ENCODE measurements around the gene SNRNP25.
"Not testable (repeated sequence)": the region's sequence is repeated elsewhere in the genome, so short reads cannot be mapped to it uniquely, and the experiment has no call there.

SNRNP25 gene

GRCh38 chr16:53346-54236, at the start of gene SNRNP25, which contains the start of gene POLR3K:
TSS of gene SNRNP25 (plus strand) at chr16:53828. CDS start at chr16:54017, 189 bp downstream.
TSS of gene POLR3K (minus strand) at chr16:53608. CDS start at chr16:53586, 22 bp downstream.
- DNase-seq (ENCODE audit: low read depth in 1 of 2, low spot score in 1 of 2): peak; percentile 95 to 96

- DNase-seq (ENCODE audit: low read depth in 1 of 2, low spot score in 1 of 2): no peak
These were observed 43.5 kb upstream of the SNRNP25 start for GRCh38 chr16:9903-10665.

- peak; percentile 74 to 77 for DNase-seq (ENCODE audit: low read depth in 1 of 2, low spot score in 1 of 2)
These were observed 42.9 kb upstream of the SNRNP25 start for GRCh38 chr16:10772-11171.

DNA sequence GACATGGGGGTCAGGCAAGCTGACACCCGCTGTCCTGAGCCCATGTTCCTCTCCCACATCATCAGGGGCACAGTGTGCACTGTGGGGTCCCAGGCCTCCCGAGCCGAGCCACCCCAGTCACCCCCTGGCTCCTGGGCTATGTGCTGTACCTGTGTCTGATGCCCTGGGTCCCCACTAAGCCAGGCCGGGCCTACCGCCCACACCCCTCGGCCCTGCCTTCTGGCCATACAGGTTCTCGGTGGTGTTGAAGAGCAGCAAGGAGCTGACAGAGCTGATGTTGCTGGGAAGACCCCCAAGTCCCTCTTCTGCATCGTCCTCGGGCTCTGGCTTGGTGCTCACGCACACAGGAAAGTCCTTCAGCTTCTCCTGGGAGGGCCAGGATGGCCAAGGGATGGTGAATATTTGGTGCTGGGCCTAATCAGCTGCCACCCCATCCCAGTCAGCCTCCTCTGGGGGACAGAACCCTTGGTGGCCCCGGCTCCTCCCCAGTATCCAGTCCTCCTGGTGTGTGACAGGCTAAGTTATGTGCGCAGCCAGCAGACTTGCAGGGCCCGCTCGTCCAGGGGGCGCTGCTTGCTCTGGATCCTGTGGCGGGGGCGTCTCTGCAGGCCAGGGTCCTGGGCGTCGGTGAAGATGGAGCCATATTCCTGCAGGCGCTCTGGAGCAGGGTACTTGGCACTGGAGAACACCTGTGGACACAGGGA, 36.4 kb upstream of the SNRNP25 start:
- not testable (repeated sequence) for DNase-seq (ENCODE audit: low read depth in 1 of 2, low spot score in 1 of 2)

DNA sequence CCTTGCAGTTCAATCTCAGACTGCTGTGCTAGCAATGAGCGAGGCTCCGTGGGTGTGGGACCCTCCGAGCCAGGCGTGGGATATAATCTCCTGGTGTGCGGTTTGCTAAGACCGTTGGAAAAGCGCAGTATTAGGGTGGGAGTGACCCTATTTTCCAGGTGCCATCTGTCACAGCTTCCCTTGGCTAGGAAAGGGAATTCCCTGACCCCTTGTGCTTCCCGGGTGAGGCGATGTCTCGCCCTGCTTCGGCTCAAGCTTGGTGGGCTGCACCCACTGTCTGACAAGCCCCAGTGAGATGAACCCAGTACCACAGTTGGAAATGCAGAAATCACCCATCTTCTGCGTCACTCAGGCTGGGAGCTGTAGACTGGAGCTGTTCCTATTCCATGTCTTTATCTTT, 32.7 kb upstream of the SNRNP25 start:
- not testable (repeated sequence) for DNase-seq (ENCODE audit: low read depth in 1 of 2, low spot score in 1 of 2)

DNA sequence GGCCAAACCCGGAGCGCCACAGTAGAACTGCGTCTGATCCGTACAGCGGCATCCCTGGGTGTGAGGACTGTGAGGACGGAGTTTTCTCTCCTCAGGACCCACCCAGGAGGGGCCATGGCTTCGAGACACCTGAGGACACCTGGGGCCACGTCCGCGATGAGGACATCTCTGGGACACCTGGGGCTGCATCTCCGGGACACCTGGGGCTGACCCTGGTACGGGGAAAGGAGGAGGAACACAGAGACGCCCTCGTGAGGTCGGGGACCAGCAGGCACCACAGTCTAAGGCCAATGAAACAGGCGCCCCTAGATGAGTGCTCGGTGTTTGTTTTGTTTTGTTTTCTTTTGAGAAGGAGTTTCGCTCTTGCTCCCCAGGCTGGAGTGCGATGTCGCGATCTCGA, 29.5 kb upstream of the SNRNP25 start:
- DNase-seq (ENCODE audit: low read depth in 1 of 2, low spot score in 1 of 2): not testable (repeated sequence)

DNA sequence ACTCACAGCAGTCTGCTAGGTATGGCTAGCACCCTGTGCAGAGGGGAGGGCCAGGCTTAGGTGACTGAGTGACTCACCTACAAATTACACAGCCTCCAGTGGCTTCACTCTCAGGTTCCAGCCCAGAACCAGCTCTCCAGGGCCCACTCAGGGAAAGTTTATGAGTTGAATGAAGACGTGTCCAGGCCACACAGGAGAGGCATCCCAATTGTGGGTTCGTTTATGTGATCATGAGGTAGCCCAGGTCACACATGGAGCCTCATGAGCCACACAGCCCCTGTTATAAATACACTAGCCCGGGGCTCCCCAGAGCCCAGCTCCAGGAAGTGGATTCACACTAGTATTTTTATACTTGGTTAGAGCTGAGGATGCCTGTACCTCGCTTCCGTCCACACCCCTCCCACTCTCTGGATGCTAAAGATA, 27.7 kb upstream of the SNRNP25 start:
- not testable (repeated sequence) for DNase-seq (ENCODE audit: low read depth in 1 of 2, low spot score in 1 of 2)

- DNase-seq (ENCODE audit: low read depth in 1 of 2, low spot score in 1 of 2): not testable (repeated sequence)
These were observed 23.0 kb upstream of the SNRNP25 start for GRCh38 chr16:30627-31026.

DNA sequence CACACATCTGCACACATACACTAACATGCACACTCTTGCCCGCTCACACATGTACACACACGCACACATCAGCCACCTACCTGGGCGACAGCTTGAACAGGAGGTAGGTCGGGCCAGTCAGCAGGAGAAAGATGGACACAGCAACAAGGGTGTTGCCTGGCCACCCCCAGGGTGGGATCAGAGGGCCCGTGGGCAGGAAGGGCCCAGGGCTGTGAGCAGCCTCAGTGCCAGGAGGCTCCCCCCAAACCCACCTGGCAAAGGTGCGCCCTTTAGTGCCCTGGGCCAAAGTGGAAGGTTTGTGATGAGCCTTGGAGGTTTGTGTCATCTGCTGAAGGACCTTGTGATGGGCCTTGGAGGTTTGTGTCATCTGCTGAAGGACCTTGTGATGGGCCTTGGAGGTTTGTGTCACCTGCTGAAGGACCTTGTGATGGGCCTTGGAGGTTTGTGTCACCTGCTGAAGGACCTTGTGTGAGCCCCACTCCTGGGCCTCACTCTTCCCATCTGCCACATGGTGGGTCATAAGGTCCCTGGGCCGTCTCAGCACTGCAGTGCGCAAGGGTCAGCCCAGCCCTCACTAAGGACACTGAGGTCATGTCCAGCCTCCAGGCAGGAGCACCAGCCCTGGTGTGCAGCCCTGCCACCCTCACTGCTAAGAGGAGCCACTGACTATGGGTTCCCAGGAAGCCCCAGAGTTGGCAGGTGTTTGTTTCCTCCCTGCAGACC, 20.3 kb upstream of the SNRNP25 start:
- DNase-seq (ENCODE audit: low read depth in 1 of 2, low spot score in 1 of 2): not testable (repeated sequence)

DNA sequence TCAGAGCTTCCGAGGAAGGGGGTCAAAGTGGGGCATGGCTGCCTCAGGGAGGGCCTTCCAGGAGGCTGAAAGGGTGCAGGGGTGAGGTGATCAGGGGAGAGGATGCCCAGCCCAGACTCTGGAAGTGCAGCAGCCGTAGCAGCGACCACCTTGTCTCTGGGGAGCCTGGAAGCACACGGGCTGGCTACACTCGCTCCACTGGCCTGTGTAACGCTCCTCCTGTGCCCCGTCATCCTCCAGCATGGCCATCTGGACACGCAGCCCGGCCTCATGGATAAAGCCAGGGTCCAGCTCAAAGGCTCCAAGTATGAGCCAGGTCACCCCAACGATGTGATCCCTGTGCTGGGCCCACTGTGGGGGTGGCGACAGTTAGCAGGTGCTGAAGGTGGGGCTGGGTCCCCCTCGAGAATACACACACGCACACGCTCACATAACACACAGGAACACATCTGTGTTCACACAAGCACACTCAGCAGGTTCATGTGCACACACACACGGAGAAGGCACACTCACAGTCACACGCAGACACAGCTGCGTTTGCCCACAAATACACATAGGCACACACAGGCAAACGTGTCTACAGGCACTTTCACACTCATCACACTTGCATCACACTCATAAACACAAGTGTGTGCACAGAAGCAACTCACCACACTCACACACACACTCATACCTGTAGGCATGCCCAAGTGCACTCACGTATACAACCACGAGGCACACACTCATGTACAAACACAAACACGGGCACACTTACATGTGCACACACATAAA, 19.6 kb upstream of the SNRNP25 start:
- no peak for DNase-seq (ENCODE audit: low read depth in 1 of 2, low spot score in 1 of 2)

GRCh38 chr16:34648-34987, 19.0 kb upstream of the SNRNP25 start:
- no peak for DNase-seq (ENCODE audit: low read depth in 1 of 2, low spot score in 1 of 2)

- DNase-seq (ENCODE audit: low read depth in 1 of 2, low spot score in 1 of 2): no peak
These were observed 18.5 kb upstream of the SNRNP25 start for GRCh38 chr16:35011-35677.

DNA sequence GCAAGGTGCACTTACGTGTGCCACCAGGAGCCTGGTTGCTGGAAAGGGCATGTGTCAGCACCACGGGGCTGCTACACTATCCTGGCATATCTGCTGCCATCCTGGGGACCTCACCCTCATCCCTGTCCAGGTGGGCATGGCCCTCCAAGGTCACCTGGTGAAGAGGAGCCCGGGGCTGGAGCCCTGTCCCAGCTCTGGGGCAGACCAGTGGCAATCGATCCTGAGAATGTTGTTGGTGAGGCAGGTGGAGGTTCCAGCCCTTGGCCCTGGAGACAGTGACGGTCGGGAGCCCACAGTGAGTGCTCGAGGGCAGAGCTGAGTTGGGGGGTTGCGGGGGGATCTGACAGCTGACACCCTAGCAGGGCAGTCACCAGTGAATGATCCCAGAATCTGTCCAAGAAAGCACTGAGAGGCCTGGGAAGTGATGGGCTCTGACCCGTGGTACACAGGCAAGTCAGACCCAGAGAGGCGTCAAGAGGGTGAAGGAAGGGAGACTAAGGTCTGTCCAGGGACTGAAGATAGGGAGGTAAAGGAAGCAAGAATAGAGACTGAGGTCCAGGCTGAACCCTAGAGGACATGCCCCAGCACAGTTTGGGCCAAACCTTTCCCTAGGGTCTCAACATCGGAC, 17.8 kb upstream of the SNRNP25 start:
- no peak for DNase-seq (ENCODE audit: low read depth in 1 of 2, low spot score in 1 of 2)

DNA sequence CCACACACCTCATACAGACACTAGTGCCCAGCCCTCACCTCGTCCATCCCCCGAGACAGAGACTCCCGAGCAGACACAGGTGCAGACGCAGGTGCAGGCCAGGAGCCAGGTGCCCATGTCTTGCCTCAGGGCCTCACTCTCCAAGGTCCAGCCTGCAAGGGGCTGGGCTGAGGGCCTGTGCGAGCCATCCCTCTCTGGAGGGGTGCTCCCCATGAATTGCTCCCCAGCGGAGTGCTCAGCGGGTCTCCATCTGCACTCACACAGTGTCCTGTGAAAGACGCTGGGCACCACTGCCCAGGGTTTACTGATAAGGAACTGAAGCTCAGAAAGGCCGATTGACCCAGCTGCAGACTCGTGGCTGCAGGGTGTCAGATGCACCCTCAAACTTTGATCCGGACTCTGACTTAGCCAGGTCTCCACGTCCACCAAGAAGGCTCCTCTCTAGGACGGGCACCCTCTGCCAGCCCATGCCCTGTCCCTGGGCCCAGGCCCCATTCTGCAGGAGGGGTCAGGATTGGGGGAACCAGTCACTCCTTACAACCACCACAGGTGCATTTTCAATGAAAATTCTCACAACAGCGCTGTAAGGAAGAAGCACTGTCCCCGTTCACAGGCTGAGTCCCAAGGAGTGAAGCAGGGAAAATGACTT, 17.2 kb upstream of the SNRNP25 start:
- DNase-seq (ENCODE audit: low read depth in 1 of 2, low spot score in 1 of 2): no peak

DNA sequence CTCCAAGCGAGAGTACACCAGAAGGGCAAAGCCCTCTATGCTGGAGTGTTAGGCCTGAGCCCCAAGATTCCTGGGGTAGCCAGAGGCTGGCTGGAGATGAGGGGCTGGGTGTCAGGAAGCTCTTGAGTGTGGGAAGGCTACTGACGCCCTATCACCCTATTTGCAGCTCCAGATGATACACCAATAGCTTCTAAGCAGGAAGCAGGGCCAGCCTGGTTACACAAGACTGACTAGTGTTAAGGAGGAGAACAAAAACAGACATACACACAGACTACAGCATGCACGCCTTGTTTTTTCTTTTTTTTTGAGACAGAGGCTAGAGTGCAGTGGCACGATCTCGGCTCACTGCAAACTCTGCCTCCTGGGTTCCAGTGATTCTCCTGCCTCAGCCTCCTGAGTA, 16.1 kb upstream of the SNRNP25 start:
- DNase-seq (ENCODE audit: low read depth in 1 of 2, low spot score in 1 of 2): no peak

DNA sequence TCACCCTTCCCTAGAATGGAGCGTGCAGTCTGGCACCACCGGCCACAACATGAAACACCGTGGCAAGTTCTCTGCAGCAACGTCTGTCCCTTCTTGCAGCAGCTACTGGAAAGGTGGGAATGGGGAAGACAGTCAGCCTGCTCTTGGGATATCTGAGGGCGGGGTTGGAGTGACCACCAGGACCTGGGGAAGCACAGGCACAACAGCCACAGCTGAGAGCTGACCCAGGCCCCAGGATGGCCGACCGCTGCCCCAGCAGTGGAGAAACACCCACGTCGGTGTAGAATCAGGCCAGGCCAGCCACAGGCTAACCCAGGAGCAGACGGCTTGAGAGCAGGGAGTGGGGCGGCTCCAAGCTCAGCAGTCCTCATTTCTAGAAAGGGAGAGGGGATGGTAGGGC, 15.4 kb upstream of the SNRNP25 start:
- not testable (repeated sequence) for DNase-seq (ENCODE audit: low read depth in 1 of 2, low spot score in 1 of 2)

- peak; percentile 11 to 27 for DNase-seq (ENCODE audit: low read depth in 1 of 2, low spot score in 1 of 2)
These were observed 14.4 kb upstream of the SNRNP25 start for GRCh38 chr16:38941-39892.
